Vagina (tissue), 2 donors: ENCODE results near the gene MT1M.
"Not testable (repeated sequence)": the region's sequence is repeated elsewhere in the genome, so short reads cannot be mapped to it uniquely, and the experiment has no call there.

ENCODE experiments used
- CTCF ChIP-seq, 3 experiments: fragments of 450-650 bp in 2 of 3; fragments of 200-600 bp in 1 of 3; sonication (generic) in 1 of 3; IDR thresholded peaks; one replicate each; pipeline ENCODE4 v1.5.1; 2017 to 2019; ENCODE audit warnings: antibody characterized with exemption in 3 of 3, mild to moderate bottlenecking in 2 of 3, moderate library complexity in 2 of 3
- POLR2AphosphoS5 ChIP-seq, 2 donors: sonication (generic); formaldehyde crosslinking; IDR thresholded peaks; one replicate each; pipeline ENCODE4 v1.9.0; 2017; ENCODE audit warnings: antibody characterized with exemption in 2 of 2, mild to moderate bottlenecking in 2 of 2, low read depth in 1 of 2; ENCODE audit not compliant: insufficient read depth in 1 of 2

- not testable (repeated sequence) for TF ChIP-seq POLR2AphosphoS5 (IDR thresholded peaks at IDR 0.05; ENCODE audit: insufficient read depth in 1 of 2, low read depth in 1 of 2); CTCF (IDR thresholded peaks at IDR 0.05)
These were observed 39.7 kb downstream of the MT1M start for GRCh38 chr16:56672171-56672570.
